ENCODE data around the gene SLC4A5.
"Not testable (repeated sequence)": the region's sequence is repeated elsewhere in the genome, so short reads cannot be mapped to it uniquely, and the experiment has no call there.

Gene SLC4A5

DNA sequence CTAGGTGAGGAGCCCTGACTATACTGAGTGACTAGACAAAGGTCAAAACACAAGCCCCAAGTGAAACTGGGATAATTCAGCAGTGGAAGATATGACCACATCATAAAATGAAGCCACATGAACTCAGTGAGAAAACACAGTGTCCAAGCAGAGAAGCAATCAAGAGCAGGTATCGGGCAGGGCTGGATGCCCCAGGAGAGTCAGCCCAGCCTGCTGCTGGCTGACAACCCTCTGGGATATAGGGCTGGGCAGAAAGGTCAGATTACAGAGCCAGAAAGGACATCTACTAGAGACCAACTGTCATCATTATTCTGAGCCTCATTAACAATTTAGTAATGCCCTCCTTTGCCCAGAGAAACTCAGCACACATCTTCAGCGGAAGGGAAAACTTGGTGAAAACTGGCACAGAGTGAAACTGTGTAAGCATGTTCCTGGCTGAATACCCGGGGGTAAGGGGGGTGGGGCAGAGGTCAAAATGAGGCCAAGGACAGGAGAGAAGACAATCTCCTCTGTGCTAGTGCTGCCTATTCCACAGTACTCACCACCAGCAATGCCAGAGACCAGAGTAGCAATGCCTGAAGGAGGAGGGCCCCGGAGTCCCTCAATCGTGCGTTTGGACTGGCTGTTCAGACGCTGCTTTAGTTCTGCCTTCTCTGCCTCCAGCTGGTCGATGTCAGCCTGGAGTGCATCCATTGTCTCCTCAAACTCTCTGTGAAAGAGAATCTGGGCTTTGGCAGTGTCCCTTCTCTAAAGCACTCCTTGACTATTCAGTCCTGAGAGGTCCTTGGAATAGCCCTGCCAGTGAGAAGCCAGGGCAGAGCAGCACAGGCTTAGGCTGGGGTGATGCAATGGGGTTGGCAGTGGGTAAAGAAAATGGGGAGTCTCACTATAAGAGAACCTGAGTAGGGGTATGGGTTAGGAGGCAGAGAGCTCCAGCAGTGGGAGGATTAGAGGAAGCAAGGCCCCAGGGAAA, 21.6 kb upstream of the SLC4A5 start:
- no peak for DNase-seq (ENCODE audit: low read depth)

DNA sequence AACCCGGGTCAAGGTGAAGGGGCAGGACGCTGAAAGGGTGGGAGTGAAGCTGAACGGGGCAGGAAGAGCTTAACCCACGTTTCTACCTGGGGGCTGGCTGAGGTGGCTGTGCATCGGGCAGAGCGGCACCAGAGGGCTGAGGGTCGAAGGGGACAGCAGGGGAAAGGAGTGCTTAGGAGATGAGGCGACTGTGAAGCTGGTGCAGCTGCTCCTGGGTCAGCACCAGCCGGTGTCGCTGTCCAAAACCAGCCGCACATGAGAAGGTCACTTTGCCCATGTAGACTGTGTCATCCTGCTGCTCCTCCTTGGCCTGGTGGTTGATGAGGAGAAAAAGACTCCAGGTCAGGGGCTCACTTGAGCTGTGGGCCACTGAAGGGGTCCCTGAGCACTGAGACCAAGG, 18.1 kb upstream of the SLC4A5 start:
- DNase-seq (ENCODE audit: low read depth): no peak

DNA sequence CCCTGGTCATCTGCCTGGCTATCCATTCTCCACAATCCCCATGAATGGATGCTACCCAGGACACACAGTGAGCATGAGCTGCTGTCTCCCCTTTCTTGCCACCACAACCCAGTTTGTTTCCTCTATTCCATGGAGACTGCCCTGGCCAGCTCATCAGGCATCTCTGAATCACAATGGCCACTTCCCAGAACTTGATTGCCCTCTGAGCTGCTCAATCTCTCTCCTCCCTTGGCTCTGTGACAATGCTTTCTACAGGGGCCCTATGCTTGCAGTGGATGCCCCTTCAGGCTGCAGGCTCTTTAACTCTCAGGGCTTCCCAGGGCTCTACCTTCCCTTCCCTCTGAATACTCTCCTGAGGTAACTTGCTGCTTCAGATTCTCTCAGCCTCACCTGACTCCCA, 14.4 kb upstream of the SLC4A5 start:
- DNase-seq (ENCODE audit: low read depth): no peak

DNA sequence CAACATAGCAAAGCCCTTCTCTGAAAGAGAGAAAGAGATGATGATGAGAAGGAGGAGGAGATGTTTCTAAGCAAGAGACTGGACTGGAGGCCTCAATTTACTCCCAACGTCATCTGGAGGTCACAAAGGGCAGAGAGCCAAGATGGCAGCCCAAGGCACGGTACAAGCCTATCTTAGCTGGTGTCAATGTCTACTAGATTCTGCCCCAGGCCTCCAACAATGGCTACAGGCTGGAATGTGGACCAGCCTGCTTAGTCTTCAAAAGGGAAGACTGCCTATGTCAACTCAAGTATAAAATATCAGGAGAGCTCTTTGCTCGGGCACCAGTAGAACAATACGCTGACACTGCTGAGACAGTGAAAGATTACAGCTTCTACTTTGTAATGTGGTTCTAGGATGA, 6.7 kb upstream of the SLC4A5 start:
- no peak for DNase-seq (ENCODE audit: low read depth)

DNA sequence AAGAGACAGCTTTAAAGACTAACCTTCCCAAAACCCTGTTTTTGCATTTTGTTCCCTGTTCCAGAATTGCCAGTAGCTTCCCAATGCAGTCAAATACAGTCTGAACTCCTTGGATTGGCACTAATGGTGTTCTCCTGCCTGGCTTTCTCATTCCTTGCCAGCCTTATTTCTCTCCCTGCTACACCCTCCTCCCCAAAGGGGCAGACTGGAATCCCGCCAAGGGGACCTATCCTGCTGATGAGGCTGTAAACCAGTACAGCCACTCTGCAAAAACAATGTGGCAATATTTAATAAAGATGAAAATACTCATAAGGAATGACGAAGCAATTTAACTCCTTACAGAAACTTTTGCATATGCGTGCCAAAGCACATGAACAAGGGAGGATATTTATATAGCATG, 4.5 kb upstream of the SLC4A5 start:
- DNase-seq (ENCODE audit: low read depth): no peak

DNA sequence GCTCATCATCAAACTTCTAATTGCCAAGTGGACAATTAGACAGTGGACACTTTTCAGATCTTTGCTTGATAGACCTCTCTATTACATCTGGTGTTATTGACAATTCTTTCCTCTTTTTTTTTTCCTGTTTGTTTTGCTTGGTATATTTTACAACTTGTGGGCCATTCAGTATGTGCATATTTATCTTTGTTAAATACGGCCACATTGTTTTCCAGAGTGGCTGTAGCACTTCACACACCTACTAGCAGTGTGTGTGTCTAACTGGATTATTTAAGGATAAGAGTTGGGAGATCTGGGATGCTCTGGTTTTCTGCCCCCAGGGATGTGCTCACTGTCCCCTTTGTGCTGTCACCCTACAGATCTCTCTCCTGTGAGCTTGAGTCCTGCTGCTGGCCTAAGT, 4.1 kb upstream of the SLC4A5 start:
- DNase-seq (ENCODE audit: low read depth): no peak

DNA sequence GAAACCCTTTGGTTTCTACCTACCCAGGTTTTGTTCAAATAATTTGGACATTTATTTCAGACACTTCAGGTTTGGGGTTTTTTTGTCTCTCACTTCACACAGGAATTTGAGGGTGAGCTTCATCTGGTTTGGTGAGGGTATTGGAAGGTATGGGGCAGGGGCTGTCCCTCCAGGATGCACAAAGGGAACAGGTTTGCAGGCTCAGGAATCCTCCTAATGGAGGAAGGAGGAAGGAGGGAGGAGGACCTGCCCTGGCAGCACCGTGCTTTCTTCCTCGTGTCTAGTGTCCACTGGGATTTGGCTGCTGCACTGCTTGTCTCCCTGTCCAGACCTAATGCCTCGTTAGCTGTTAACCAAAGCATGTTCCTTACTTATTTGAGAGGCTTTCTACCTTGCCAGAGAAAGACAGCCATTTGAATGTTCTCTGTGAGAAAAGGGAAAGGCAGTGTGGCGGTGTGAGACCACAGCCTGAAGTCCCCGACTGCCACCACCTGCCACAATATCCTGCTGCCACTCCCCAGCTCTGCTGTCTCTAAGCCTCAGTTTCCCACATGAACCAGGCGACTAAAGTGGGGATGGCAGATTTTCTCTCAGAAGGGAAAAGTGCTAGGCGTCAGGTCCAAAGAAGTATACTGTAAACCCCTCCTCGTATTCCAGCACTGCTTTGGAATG, 2.2 kb upstream of the SLC4A5 start:
- DNase-seq (ENCODE audit: low read depth): no peak

DNA sequence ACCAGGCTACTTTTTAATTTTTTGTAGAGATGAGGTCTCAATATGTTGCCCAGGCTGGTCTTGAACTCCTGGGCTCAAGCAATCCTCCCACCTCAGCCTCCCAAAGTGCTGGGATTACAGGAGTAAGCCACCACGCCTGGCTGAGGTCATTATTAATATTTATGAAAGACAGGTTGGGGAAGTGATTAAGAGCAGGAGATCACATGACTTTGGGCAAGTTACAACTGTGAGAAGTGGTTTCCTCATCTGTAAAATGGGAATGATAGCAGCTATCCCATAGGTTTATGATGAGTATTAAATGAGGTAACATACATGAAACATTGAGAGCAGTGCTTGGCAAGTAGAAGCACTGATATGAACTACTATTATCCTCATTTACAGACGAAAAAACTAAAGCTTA, 7.0 kb downstream of the SLC4A5 start:
- not testable (repeated sequence) for DNase-seq (ENCODE audit: low read depth)

DNA sequence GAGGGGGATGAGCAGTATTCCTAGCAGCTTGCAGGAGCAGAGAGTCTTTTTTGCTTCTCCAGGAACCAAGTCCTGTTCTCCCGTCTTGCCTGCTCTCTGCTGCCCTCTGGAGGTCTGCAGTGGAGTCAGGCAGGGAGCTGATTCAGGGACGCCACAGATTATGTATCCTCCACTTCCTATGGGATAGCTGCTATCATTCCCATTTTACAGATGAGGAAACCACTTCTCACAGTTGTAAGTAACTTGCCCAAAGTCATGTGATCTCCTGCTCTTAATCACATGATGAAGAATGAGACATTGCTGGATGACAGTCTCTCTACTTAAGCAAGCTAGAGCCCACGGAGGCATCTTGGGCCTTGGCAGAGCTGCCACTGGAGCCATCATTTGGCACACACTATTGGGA, 8.3 kb downstream of the SLC4A5 start:
- peak; percentile 52 for DNase-seq (ENCODE audit: low read depth)

DNA sequence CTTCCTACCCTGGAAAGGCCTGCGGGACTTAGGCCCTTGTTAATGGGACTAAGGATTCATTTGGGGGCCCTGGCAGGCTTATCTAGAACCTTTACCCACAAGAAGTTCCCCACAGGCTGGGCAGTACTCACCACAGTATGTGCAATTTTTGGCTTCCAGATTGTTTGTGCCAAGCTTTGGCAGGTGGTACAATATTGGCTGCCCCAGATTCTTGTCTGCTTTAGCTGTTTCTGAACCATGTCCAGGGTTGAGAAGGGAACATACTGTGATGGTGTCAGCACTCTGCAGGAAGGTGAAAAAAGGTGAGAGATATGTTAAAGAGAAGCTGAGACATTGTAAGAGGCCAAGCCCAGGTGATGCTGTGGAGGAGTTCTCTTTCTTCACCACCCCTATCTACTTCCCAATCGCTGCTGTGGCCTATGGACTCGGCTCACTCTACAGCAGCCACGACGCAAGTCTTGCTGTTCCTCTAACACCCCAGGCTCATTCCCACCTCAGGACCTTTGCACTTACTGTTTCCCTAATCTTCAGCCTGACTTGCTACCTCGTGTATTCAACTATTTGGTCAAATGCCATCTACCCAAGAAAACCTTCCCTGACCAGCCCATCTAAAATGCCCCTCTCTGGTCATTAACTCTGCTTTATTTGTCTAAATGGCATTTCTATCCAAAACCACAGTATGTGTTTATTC, 9.2 kb downstream of the SLC4A5 start:
- no peak for DNase-seq (ENCODE audit: low read depth)

DNA sequence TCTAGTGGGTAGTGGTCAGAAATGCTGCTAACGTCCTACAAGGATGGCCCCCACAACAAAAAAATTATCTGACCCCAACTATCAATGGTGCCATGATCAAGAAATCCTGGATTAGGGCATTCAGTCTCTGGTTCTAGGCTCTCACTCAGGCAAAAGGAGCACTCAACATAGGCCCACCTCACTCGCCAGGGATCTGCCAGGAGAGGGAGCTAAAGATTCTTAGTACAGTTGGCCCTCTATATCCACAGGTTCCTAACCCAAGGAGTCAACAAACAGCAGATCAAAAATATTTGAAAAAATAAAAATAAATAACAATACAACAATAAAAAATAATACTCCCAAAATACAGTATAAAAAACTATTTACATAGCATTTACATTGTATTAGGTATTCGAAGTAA, 10.0 kb downstream of the SLC4A5 start:
- no peak for DNase-seq (ENCODE audit: low read depth)

DNA sequence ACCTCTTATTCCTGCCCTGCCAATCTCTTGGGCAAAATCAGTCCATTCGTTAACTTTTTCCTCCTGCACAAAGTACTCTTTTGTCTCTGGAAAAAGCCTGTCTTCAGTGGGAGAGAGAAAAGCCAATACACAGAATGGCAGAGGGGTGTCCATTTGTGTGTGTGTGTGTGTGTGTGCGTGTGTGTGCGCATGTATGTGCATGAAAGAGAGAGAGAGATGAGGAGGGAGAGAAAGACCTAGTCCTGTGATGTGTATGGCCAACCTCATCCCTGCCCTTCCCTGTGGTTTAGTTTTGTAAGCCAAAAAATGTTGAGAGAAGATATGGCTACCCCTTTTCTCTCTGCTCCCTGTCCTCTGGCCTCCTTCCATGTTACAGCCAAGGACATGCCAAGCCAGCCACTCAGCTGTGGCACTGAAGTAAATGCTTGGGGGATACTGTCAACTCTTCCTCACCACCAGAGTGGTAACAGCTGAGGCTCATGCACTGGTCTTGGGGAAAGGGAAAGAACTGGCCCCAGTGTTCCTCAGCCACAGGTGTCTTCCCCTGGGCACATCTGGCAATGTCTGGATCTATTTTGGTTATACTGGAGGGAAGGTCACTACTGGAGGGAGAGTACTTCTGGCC, 10.6 kb downstream of the SLC4A5 start:
- no peak for DNase-seq (ENCODE audit: low read depth)

DNA sequence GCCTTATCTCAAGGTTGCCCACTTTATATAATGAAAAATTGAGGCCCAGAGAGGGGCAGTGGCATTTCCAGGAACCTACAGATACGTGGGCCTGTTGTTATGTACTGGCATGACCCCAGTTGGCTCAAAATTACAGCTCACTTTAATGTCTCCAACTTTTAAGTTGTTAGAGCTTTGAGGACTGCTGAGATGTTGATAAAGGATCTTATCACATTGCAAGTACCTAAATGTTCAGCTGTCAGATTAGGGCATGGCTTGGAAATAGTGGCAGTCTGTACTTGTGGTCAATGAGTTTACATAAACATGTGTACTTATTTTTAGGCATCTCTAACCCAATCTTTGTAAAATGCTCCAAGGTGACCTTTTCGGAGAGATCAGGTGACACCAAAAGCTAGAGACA, 14.6 kb downstream of the SLC4A5 start:
- DNase-seq (ENCODE audit: low read depth): no peak

DNA sequence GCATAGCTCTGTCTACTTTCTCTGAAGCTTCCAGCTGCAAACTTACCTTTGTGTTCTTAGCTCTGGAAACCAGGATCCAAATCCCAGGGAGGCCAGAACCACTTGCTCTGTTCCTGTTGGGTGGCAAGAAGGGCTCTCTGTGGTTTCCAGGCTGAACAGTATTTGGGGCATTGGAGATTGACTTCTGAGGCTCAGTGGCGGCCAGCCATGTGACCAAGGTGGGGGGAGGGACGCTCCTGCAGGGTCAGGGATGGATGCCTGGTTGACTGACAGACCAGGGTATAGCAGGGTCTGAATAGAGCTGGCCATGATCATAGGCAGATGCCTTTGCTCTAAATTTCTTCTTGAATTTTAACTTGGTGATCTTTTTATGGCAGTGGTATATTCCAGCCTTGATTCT, 15.1 kb downstream of the SLC4A5 start:
- no peak for DNase-seq (ENCODE audit: low read depth)

DNA sequence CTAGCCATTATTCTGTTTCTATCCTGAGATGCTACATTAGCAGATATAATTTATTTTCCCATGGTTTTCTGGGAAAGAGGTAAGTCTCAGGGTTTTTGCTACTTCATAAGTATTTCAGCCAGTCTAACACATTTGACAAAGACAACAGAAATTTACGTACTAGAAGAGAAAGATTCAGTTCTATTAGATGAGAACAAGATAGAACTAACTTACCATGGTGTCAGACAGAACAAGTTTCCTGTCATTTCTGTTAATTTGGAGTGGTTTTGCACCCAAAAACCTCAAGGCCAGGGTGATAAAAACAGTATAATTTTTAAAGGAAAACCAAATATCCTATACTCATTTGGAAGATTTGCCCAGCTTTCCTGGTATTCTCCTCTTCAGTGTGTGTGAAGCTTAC, 15.6 kb downstream of the SLC4A5 start:
- DNase-seq (ENCODE audit: low read depth): no peak

DNA sequence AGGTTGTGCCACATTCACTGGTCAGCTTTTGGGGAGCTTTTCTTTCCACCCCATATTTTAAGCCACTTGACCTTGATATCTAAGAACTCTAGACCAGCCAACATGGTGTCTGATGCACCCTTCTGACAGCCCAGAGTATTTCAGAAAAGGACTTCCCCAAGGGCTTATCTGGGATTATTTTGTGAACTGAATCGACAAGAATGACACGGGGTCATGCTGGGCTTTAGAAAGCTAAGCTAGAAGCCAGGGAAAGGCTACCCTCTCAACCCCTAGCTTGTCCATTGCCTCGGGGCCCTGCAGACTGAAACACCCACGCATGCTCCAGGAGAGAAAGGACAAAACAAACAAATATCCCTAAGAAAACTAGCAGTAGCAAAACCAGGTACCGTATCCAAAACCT, 16.0 kb downstream of the SLC4A5 start:
- no peak for DNase-seq (ENCODE audit: low read depth)

DNA sequence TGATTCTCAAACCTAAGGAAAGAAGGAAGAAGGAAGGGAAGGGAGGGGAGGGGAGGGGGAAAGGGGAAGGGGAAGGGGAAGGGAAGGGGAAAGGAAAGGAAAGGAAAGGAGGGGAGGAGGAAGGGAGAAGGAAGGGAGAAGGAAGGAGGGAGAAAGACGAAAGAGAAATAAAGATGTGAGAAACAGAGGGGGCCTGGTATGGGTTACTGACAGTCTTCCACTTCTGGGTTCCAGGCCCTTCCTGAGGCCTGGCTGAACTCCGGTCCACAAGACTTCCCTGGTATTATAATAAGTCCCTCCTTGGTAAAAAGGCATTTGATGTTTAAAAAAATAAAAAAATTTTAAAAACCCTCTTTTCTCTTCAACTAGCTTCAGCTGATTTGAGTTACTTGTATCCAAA, 17.4 kb downstream of the SLC4A5 start:
- no peak for DNase-seq (ENCODE audit: low read depth)

DNA sequence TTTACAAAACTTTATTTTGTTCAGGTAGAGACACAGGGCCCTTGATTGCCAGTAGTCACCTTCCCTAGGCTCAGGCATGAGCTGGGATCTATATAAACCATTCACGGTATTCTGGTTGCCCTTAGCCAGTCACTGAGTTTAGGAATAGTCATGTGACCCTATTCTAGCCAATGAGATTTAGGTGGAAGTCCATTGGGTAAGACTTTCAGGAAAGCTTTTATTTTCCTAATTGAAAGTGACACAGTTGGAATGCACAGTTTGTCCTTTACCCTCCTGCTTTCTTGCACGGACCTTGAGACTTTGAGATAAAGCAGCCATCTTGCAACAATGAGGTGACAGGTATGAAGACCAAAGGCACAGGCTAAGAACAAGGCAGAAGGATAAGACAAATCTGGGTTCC, 21.5 kb downstream of the SLC4A5 start:
- no peak for DNase-seq (ENCODE audit: low read depth)

DNA sequence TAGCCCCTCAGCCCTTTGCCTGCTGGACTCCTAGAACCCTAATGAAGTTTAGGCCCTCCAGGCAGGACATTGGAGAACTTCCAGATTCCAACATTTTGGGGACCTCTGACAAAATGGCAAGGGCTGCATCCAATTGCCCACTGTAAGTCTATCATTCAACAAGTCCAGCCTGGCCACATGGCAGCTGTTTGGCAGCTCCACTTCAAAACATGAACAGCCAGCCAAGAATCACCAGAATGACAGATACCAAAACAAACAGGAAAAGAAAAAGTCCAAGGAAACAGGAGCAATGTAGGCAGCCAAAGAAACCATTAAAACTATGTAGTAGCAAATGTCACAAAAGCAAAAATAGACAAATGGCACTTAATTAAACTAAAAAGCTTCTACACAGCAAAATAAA, 25.5 kb downstream of the SLC4A5 start:
- no peak for DNase-seq (ENCODE audit: low read depth)

DNA sequence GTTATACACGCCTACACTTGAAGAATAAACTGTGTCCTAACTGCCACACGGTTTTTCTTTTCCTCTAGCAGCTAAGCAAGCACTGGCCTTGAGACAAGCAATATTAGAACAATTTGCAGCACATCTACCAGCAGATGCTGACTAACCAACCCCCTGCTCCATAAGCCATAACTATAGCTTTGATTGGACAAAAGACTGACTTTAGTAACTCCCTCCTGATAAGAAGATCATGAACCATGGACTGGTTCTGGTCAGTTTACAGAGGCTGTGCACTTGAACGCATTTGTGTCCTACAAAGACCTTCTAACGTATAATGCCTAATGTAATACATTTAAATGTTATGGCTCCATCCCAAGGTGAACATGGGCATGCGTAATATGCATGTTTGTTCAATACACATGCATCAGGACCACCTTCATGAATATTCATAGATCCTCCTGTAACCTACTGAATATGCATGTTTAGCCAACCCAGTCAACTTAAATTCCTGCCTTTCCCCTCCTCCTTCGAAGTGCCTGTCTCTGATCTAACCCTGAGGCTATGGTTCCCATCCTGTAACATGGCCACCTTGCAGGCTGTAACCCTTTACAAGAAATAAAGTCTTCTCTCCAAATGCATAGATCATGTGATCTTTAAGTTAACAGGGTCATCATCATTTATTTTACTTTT, 26.5 kb downstream of the SLC4A5 start:
- no peak for DNase-seq (ENCODE audit: low read depth)

DNA sequence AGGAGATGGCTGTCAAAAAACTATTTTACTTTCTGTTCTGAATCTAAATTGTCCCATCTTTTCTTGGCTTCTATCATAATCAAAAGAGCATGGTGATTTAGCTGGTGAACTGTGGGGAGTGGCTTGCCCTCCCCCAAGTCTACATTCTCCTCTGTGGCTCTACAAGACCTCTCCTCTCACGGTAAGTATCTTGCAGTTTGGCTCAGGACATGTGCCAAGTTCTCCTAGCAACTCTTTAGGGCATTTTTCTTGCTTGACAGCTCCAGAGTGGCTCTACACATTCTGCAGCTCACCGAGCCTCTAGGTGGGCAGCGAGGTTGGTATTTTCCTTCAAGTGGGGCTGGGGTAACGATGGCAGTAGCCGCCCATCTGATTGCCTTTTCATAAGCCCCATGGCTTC, 29.1 kb downstream of the SLC4A5 start:
- DNase-seq (ENCODE audit: low read depth): no peak

DNA sequence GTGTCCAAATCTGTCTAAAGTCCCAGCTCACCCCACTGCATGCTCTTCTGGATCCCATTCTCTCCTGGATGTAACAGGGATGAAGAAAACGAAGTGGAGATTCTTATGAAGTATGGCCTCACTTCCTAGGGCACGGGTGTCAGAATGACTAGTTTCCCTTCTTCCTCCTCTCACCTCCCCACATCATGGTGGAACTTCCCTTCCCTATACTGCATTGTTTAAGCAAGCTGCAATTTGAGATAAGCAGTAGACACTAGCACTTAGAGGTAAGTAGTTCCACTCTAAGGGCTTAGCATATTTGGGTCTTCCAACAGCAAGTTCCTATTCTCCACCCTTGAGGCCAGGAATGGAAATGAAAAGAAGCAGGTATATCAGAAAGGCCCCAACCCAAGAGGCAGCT, 29.7 kb downstream of the SLC4A5 start:
- DNase-seq (ENCODE audit: low read depth): no peak
